ENCODE results near the gene TIMMDC1. TPM values are rescaled to one million over a fixed set of nuclear protein-coding genes. Genes with fewer than 3 reads are reported as not detected.

Gene TIMMDC1, protein sequence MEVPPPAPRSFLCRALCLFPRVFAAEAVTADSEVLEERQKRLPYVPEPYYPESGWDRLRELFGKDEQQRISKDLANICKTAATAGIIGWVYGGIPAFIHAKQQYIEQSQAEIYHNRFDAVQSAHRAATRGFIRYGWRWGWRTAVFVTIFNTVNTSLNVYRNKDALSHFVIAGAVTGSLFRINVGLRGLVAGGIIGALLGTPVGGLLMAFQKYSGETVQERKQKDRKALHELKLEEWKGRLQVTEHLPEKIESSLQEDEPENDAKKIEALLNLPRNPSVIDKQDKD
- 109 TPM for polyA plus RNA-seq (ENCODE audit: insufficient read length)
- long read RNA-seq, donor 1, transcript TIMMDC1-208 (7 exons, 2,394 nt) = major isoform, 25 of 85 reads
- long read RNA-seq, donor 1, partial matches to known transcripts = 60 of 85 reads
- long read RNA-seq, donor 1, other reads (novel, unspliced or antisense) = 0 of 85 reads
- long read RNA-seq, donor 2, transcript TIMMDC1-208 (7 exons, 2,394 nt) = major isoform, 16 of 62 reads
- long read RNA-seq, donor 2, partial matches to known transcripts = 45 of 62 reads
- long read RNA-seq, donor 2, other reads (novel, unspliced or antisense) = 0 of 62 reads
- long read RNA-seq, donor 3, transcript TIMMDC1-208 (7 exons, 2,394 nt) = major isoform, 24 of 51 reads
- long read RNA-seq, donor 3, partial matches to known transcripts = 26 of 51 reads
- long read RNA-seq, donor 3, other reads (novel, unspliced or antisense) = 0 of 51 reads
- long read RNA-seq, donor 4, partial matches to known transcripts = 0 of 2 reads
- long read RNA-seq, donor 4, other reads (novel, unspliced or antisense) = 0 of 2 reads
- long read RNA-seq, donor 5, transcript TIMMDC1-208 (7 exons, 2,394 nt) = major isoform, 43 of 104 reads
- long read RNA-seq, donor 5, partial matches to known transcripts = 61 of 104 reads
- long read RNA-seq, donor 5, other reads (novel, unspliced or antisense) = 0 of 104 reads
- long read RNA-seq, donor 6, transcript TIMMDC1-208 (7 exons, 2,394 nt) = major isoform, 11 of 60 reads
- long read RNA-seq, donor 6, partial matches to known transcripts = 48 of 60 reads
- long read RNA-seq, donor 6, other reads (novel, unspliced or antisense) = 0 of 60 reads
- long read RNA-seq, donor 7, transcript TIMMDC1-208 (7 exons, 2,394 nt) = major isoform, 49 of 109 reads
- long read RNA-seq, donor 7, partial matches to known transcripts = 60 of 109 reads
- long read RNA-seq, donor 7, other reads (novel, unspliced or antisense) = 0 of 109 reads
- long read RNA-seq, donor 8, transcript TIMMDC1-208 (7 exons, 2,394 nt) = major isoform, 21 of 28 reads
- long read RNA-seq, donor 8, partial matches to known transcripts = 6 of 28 reads
- long read RNA-seq, donor 8, other reads (novel, unspliced or antisense) = 0 of 28 reads

DNA sequence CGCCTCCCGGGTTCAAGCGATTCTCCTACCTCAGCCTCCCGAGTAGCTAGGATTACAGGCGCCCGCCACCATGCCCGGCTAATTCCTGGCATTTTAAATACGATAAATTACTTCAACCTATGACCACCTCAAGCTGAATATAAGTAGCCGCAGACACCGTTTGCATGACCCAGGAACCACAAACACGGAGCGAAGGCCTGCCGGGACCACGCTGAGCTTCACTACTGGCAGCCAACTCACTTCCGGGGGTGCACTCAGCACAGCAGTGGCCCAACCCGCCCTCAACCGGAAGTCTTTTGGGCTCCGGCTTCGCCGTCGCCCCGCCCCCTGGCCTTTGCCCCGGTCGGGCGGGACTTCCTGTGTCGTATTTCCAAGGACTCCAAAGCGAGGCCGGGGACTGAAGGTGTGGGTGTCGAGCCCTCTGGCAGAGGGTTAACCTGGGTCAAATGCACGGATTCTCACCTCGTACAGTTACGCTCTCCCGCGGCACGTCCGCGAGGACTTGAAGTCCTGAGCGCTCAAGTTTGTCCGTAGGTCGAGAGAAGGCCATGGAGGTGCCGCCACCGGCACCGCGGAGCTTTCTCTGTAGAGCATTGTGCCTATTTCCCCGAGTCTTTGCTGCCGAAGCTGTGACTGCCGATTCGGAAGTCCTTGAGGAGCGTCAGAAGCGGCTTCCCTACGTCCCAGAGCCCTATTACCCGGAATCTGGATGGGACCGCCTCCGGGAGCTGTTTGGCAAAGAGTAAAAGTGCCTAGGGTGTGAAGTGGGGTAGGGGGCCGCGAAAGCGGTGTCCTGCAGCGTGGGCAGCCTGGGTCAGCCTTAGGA is at the start of gene TIMMDC1:
Gene TIMMDC1 (plus strand): TSS at position 362 of the 826 bp plus-strand sequence. CDS start 187 bp downstream, at position 549.
- DNase-seq = peak; percentile 98

DNA sequence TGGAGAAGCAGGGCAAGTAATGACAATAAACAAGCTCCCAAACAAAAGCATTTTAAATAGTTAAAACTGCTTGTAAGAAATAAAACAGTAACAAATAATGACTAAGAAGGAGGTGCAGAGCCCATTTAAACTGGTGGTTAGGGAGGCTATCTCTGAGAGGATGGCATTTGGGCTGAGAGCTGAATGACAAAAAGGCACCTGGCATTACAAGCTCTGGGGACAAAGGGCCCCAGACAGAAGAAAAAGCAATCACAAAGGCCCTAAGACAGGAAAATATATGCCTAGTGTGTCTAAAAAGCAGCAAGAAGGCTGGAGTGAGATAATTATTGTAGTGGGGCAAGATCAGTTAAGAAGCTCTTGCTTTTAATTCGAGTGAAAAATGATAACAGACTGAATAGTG is 44.5 kb upstream of the TIMMDC1 start:
- DNase-seq = no peak

DNA sequence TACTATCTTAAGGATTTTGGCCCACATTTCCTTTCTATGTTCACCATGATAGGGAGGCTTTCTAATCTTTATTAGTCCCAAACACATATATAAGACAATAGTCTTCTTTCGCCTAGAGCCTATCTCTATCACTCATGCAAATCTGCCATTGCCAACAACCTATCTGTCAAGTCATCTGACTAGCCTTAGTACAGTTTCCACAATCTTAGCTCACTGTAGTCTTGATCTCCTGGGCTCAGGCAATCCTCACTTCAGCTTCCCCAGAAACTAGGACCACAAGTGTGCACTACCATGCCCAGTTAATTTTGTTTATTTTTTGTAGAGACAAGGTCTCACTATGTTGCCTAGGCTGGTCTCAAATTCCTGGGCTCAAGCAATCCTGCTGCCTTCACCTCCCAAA is 41.9 kb upstream of the TIMMDC1 start:
- DNase-seq = no peak

DNA sequence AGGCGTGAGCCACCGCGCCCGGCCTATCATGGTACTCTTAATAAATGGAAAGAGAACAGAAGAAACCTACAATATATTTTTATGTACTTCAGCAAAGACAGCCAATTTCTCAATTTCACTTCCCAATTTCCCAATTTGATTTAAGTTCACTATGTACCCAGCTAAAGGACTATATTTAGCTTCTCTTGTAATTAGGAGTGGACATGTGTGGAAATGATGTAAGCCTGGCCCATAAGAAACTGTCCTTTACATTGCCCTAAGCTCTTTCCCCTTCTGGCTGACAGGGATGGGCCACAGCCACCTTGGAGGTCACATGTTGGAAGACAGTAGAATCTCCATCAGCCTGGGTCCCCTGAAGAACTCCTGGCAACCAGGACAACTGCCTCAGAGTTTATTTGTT is 41.1 kb upstream of the TIMMDC1 start:
- DNase-seq = no peak

DNA sequence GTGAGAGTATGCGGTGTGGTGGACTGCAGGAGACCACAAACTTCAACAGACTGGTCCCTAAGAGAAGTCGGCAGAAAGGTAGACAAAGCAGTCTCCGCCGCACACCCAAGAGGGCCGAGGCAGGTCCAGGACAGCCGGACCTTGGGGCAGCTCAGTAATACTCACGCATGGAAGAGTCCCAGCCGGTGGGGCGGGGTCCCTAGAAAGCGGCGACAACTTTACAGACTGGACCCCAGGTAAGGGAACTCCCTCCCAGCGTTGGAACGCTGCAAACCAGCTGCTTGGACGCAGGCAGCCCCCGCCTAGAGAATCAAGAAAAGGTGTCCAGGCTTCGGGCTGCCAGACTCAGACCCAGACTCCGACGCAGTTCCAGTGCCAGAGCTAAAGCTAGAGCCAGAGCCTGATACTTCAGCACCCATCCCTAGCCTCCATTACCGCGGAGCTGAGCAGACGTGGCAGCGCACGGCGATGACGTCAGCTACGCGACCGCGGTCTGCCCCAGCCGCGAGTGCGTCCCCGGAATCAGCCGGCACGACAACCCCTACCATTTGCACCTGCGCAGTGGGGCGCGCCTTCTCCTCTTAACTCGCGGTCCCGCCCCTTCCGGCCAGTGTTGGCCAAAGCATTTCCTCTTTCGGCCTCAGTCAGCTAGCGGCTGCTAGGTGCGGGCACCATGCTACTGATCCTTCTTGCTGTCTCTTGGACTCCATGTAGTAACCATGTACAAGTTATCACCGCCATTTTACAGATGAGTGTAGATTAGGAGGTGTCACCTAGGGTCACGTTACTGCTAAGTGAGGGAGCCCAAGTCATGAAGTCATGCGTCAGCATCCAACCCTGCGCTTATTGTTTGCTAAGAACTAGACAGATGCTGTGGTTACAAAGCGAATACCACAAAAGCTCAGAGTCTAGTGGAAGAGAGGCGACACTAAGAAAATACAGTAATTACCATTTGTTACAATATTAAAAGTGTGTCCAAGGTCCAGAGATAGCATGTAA is 34.9 kb upstream of the TIMMDC1 start, which contains the start of gene TMEM39A:
Gene TMEM39A (minus strand): TSS at position 445 of the 999 bp plus-strand sequence. CDS start 1,541 bp downstream, outside the sequence.
- DNase-seq = peak; percentile 99

DNA sequence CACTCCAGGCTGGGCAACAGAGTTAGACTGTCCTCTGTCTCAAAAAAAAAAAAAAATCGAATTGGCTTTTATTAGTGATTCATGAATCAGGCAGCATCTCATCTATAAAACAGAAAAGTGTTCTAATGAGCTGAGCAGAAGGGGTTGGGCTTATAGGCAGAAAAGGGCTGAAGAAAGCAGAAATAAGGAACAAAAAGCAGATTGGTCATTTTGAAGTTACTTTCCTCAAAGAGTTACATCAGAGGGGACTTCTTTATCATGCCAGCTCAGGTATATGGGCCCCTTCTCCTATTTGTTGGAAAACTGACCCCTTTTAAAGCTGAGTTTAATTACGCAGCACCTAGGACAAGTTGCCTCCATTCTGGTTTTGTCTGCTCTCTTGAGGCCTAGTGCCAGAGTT is 30.3 kb upstream of the TIMMDC1 start:
- no peak for DNase-seq

DNA sequence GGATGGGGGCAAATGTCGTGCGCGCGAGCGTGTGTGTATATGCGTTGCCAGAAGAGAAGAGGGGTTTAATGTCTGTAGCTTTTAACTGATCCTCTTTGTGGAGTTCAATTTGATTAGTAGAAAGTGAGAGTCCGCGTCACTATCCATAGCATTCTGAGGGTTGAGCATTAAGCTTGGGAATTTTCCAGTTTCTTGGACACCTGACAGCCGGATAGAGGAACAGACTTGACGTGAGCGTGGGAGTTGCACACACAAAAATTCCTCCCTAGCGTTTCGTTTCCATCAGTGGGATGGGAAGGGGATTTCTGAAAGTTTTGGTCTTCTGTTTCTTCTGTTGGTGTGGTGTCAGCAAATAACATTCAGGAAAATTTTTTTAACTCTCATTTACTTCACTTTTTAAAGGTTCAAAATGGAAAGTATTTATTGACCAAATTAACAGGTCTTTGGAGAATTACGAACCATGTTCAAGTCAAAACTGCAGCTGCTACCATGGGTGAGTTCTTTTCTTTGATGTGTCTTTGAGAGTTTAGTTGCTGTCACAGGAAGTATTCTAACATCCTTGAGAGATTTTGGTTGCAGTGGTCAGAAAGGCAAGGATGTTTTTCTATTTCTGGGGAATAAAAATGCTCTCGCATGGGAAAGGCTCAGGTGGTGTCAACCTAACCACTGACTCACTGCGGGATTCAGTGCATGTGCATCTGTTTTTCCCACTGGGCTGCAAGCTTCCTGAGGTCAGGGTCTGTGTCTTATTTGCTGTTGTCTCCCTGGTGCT is 28.7 kb upstream of the TIMMDC1 start:
- DNase-seq = peak; percentile 42

DNA sequence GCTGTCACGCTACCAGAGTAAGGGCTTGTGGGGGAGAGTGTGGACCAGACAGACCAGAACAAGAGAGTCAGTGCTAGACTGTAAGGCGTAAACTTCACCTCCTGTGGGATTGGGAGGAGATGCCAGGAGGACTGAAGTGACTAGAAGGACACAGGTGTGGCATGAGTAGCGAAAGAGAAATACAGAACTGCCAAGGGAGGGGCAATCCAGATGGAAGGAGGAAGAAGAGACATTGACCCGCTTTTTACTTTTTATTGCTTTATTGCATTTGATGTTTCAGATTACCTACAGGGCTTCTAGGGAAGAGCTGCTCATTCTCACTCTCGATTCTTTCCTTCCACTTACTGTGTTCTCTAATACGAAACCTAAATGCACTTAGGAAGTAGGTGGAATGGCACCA is 27.5 kb upstream of the TIMMDC1 start:
- DNase-seq = no peak

DNA sequence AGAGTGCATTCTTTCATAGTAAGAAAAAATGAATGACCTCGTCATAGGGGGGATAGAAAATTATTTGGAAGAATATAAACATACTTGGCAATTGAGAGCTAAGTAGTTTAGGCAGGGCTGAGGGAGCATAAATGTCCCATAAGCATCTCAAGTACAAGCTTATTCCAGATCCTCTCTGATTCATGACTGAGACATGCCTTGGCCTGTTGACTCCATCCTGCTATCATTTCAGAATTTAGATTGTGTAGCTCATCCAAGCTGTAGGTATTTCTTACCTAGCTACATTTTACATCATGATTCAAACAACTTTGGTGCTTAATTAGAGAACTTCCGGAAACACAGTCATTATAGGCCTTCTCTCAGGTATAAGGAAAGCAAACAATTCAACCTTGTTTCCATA is 17.3 kb upstream of the TIMMDC1 start:
- no peak for DNase-seq

DNA sequence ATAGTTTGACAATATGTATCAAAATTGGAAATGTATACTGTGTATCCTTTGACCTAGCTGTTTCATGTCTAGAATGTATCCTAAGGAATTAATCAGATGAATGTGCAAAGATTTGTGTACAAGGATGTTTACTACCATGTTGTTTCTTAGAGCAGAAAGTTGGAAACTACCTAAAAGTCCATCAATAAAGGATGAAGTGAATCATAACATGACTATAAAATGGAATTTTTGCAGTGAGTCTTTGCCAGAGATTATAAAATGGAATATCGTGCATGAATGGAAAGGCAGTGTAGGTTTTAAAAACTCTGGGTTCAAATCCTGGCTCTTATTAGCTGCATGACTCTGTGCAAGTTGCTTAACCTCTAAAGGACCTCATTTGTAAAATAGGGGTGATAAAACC is 15.2 kb upstream of the TIMMDC1 start:
- no peak for DNase-seq

DNA sequence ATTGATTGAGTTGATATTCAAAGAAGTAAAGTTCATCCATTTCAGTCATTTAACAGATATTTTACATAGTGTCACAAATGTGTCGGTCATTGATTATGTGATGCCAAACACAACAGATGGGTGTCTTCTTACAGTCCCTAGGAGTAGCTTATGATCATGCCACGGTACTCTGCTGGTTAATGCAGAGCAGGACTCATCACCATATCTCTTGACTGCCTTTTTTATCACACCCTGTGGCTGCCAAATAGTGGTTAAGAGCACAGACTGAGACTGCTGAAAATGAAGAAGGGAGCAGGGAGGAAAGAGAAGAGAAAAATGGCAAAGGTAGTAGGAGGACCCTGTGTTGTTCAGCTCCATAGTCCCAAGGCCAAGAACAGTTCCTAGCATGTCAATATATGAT is 12.8 kb upstream of the TIMMDC1 start:
- no peak for DNase-seq

DNA sequence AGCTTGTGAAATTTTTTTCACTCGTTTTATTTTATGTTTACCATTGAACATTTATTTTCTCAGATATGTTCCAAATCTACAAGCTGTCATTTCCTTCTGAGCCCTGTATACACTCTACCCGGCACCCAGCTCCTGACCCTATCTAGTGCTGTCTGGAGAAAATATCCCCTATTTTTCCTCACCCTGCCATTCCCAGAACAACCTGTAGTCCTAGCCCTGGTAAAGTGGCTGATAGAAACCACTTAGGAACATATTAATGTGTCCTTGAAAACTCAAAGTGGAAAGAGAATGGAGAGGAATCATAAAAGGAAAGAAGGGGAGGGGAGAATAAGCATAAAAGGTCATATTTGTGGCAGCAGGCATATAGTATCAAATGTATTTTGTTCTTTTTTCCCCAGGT is 8.2 kb upstream of the TIMMDC1 start:
- no peak for DNase-seq

DNA sequence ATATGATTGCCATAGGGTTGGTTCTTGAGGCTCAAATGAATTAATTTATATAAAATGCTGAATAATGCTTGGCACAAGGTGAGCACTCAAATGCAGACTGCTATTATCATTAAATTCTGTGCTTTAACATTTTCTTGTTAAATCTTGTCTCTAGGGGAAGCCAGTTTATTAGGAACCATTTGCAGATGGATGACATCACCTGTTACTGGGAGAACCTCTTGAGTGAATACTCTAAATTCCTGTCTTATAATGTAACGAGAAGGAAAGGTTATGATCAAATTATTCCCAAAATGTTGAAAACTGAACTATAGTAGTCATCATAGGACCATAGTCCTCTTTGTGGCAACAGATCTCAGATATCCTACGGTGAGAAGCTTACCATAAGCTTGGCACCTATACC is 6.2 kb upstream of the TIMMDC1 start:
- DNase-seq = no peak

DNA sequence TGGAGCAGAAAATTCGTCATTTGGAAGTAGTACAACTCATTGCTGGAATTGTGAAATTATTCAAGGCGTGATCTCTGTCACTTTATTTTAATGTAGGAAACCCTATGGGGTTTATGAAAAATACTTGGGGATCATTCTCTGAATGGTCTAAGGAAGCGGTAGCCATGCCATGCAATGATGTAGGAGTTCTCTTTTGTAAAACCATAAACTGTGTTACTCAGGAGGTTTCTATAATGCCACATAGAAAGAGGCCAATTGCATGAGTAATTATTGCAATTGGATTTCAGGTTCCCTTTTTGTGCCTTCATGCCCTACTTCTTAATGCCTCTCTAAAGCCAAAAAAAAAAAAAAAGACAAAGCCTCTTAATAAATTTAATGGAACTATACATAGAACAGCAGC is 5.5 kb upstream of the TIMMDC1 start:
- DNase-seq = no peak

DNA sequence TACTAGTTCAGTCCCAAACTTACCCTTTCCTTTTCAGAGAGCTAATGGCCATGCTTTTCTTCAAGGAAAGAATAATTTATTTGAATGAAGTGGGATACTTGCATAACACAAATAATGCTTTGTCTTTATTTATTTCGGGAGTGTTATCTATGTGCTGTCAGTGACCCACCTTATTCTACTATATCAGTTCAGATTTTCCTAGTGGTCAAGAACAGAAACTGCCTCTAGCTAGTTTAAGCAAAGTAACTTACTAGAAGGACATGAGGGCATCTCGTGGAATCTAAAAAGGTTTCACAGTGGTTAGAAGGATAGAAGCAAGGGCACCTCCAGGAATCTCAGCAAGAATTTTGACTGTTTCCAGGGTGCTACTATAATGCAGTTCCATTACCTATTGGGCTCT is 3.8 kb upstream of the TIMMDC1 start:
- DNase-seq = no peak

DNA sequence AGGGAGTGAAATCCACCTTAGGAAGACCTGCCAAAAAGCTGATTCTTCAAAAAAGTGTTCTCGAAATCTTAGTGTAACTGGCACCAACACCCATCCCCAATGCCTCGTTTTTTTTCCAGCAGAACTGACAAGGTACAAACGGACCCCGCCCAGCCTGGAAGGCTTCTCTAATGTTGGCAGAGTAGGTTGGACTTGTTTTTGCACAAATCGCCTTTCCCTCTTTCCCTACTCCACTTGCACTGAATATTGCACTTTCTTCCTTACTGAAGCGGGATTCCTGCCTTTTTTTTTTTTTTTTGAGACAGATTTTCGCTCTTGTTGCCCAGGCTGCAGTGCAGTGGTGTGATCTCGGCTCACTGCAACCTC is 544 bp upstream of the TIMMDC1 start:
- peak; percentile 22 for DNase-seq

DNA sequence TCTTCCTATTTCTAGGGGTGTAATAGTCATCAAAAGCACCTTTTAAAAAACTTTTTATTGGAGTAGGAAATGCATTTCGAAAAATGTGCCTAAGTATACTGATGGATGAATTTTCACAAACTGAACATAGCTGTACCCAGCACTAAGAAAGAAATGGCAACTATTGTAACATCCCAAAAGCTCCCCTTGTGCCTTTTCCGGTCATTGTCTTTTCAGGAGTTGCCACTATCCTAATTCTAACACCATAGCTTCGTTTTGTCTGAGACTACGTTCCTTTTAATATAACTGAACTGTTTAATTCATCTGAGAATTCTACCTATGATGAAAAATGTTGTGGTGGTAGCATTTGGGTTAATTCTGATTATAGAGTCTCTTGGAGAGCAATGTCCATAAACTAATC is 1.9 kb downstream of the TIMMDC1 start:
- no peak for DNase-seq

DNA sequence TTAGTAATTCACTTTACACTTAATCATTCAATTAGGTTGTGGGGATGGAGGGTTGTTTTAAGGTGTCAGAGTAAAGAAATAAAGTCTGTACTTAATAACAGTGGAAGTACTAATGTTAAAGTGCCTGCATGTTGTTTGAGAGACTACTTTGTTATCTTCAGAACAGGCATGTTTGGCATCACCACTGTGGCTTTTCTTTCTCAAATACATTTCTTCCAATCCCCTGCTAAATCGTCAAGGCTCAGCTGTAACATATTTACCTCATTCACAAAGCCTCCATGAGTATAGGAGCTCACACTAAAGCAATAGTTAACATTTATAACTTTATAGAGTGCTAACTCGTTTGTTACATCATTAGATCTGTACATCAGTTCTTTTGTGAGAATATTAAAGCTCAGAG is 2.6 kb downstream of the TIMMDC1 start:
- DNase-seq = no peak

DNA sequence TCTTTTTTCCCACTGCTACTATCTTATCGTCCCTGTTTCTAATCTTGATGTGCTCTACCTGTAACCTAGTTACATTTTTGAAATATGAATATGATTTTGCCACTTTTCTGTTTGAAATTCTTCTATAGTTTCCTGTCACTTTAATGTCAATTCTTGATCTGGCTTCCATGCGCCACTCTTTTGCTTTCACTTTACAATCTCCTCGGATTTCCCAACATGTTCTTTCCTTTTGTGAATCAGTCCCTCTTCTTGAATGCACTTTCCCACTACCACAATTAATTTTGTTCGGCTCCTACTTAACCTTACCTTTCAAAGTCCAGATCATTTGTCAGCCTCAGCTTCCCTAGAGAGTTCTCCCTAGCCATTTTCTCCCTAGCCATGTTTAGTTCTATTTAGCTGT is 8.3 kb downstream of the TIMMDC1 start:
- DNase-seq = no peak
